ENCODE measurements around the gene CTSD. TPM values are rescaled to one million over a fixed set of nuclear protein-coding genes. Genes with fewer than 3 reads are reported as not detected.

Gene CTSD
- total and polyA plus RNA-seq, 2 of the 8 experiments (the other 6 are each of a cell fraction or from before 2014, with no cell fraction given): 169 to 173 TPM

DNA sequence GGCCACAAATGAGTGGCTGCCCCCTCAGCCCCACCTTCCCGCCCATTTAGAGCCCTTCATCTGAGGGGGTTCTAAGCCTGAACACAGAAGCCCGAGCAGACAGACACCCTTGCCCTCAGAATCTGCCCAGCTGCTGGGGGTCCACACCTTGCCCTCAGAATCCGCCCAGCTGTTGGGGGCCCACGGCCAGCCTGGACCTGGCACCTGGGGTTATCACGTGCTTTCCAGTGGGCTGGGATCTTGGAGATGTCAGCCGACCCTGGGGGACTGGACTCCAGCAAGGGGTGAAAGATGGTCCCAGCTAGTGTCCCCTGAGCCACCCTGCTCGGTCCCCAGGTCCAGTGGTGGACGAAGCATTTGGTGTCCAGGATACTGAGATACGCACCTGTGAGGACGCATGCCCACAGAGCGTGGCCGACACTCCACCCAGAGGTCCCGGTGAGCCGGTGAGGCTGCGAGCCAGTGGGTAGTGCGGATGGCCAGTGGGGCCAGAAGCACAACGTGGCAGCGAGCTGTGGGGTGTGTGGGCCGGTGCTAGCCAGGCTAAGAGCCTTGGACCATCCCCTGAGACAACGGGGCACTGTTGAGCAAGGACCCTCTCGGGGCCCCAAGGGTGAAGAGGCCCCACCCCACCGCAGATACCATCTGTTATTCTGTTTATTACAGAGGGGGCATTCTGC, 3.1 kb upstream of the CTSD start:
- Histone ChIP-seq H3K23ac (ENCODE audit: insufficient read length) (no peak overlapping the region), H3K79me2 (ENCODE audit: control insufficient read depth in 1 of 2, insufficient read depth in 2 of 2, low read length in 2 of 2) (peaks cover 0 to 12% of the 10 kb centered on the region in 2 experiments; a peak in 2 of 4 replicates), H3K56ac (replicated peaks; ENCODE audit: insufficient read length, low read depth, low read length) (no peak overlapping the region), H3K18ac (ENCODE audit: extremely low read depth, low read length) (no peak overlapping the region; the same call in 1 of the 2 replicates), H3K27me3 (replicated peaks in 1 of 4; ENCODE audit: control insufficient read depth in 3 of 4, extremely low read depth in 1 of 4, insufficient read depth in 3 of 4, low read length in 3 of 4) (no peaks in the 10 kb centered on the region), H3K36me3 (ENCODE audit: control insufficient read depth in 2 of 4, insufficient read depth in 4 of 4, low read length in 3 of 4) (no peaks in the 10 kb centered on the region), H3K14ac (ENCODE audit: insufficient read length) (no peak overlapping the region), H2BK12ac (ENCODE audit: low read depth, low read length) (peak overlapping the region; percentile 60; the same call in 1 of the 2 replicates), H4K8ac (ENCODE audit: extremely low read depth, insufficient read depth, low read length) (no peak overlapping the region), H2BK5ac (ENCODE audit: low read depth, low read length) (no peak overlapping the region), H3K4me1 (replicated peaks in 1 of 4; ENCODE audit: control insufficient read depth in 3 of 4, insufficient read depth in 4 of 4, low read length in 3 of 4) (peaks cover 0 to 6% (median 3%) of the 10 kb centered on the region in 4 experiments; a peak in 5 of 7 replicates), H3K9me3 (ENCODE audit: insufficient read depth in 2 of 2, low read depth in 1 of 2, low read length in 1 of 2) (no peaks in the 10 kb centered on the region), H2BK20ac (ENCODE audit: low read length) (no peak overlapping the region), H2BK15ac (ENCODE audit: low read length) (no peak overlapping the region), H4K20me1 (replicated peaks in 1 of 2; ENCODE audit: control insufficient read depth in 1 of 2, insufficient read depth in 2 of 2, low read length in 2 of 2) (peaks cover 0 to under 1% of the 10 kb centered on the region in 2 experiments), H3K23me2 (ENCODE audit: low read depth, low read length) (peaks cover 6% of the 10 kb centered on the region; the same call in 1 of the 2 replicates), H3K4me3 (ENCODE audit: extremely low read depth in 1 of 4, insufficient read depth in 2 of 4, low read depth in 3 of 4, low read length in 4 of 4) (no peak overlapping the region), H3K4me2 (ENCODE audit: insufficient read depth in 1 of 2, low read depth in 2 of 2, low read length in 2 of 2) (no peak overlapping the region), H3K27ac (ENCODE audit: low read depth, low read length) (no peak overlapping the region), H2AFZ (ENCODE audit: low read length) (no peak overlapping the region), H2BK120ac (replicated peaks; ENCODE audit: low read depth, low read length) (no peak overlapping the region), H4K5ac (ENCODE audit: insufficient read length, low read depth, low read length) (no peak overlapping the region), H3K4ac (replicated peaks; ENCODE audit: insufficient read length, low read depth, low read length) (no peak overlapping the region), H4K91ac (replicated peaks; ENCODE audit: insufficient read length, low read length) (peak overlapping the region; percentile 65), H3K79me1 (ENCODE audit: low read depth, low read length) (0 out of 2 replicates have a peak, but pooled peaks cover 2% of the 10 kb centered on the region), H3K9ac (replicated peaks in 1 of 4; ENCODE audit: extremely low read depth in 1 of 4, low read depth in 3 of 4, low read length in 3 of 4) (no peak overlapping the region), H2AK5ac (ENCODE audit: low read depth, low read length) (no peak overlapping the region)
- CTCF ChIA-PET (ENCODE audit: partially characterized antibody): interaction anchor here (0.7 to 2.4 kb wide), 21 partner anchors 9 to 83 kb away, joined by 3 to 11 read pairs (median 4); no protein-coding TSS in a partner anchor
- WGBS, 2 experiments (ENCODE audit: extremely low coverage in 1 of 2, insufficient coverage in 1 of 2, insufficient read length in 1 of 2, insufficient replicate concordance in 2 of 2, low coverage in 1 of 2, low lambda C conversion rate in 2 of 2, missing lambda C conversion rate in 1 of 2): 93% methylated on average over 20 of the region's 22 CpGs; no CpG with 5 or more reads in 1 of the 2 experiments
- TF ChIP-seq CTBP2 (IDR thresholded peaks at IDR 0.05; ENCODE audit: borderline replicate concordance, insufficient read depth, insufficient read length, low read length): no peak
- TF ChIP-seq HDAC2 (IDR thresholded peaks at IDR 0.05; ENCODE audit: borderline replicate concordance in 1 of 2, low read depth in 2 of 2, low read length in 2 of 2): no peak
- no peak for TF ChIP-seq SRF (IDR thresholded peaks at IDR 0.05; ENCODE audit: low read depth, low read length)
- TF ChIP-seq, protein P1, sequence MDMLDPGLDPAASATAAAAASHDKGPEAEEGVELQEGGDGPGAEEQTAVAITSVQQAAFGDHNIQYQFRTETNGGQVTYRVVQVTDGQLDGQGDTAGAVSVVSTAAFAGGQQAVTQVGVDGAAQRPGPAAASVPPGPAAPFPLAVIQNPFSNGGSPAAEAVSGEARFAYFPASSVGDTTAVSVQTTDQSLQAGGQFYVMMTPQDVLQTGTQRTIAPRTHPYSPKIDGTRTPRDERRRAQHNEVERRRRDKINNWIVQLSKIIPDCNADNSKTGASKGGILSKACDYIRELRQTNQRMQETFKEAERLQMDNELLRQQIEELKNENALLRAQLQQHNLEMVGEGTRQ (IDR thresholded peaks at IDR 0.05; ENCODE audit: low read length): no peak
- TF ChIP-seq BRCA1 (IDR thresholded peaks at IDR 0.05; ENCODE audit: low read depth, low read length): no peak
- DNase-seq (ENCODE audit: low read depth in 1 of 2, low spot score in 2 of 2): no peak
- POLR2A ChIA-PET (ENCODE audit: partially characterized antibody): no interaction called here
- FAIRE-seq: no peak
